HL-60 (cell line): ENCODE data around the gene RIPK4.

ENCODE experiments used
- DNase-seq, 2 experiments: peaks; one replicate each; pipeline ENCODE4 v3.0.0-alpha.2; 2010 to 2020; ENCODE audit warnings: low read depth in 1 of 2, low spot score in 1 of 2
- H3K27ac ChIP-seq: fragments of 250-450 bp; sonication (Bioruptor Pico); replicated peaks from 2 replicates; pipeline ENCODE4 v1.5.1; 2020; ENCODE audit warnings: mild to moderate bottlenecking, moderate library complexity
- H3K27me3 ChIP-seq: fragments of 250-450 bp; sonication (Bioruptor Pico); 2 replicates; pipeline ENCODE4 v1.5.1; 2021; ENCODE audit warnings: mild to moderate bottlenecking, moderate library complexity; ENCODE audit not compliant: insufficient read depth, poor library complexity, severe bottlenecking
- H3K4me3 ChIP-seq: replicated peaks from 2 replicates; pipeline ENCODE4 v1.5.1; 2011; ENCODE audit warnings: mild to moderate bottlenecking, control low read depth, low read length; ENCODE audit not compliant: insufficient read depth
- GABPA ChIP-seq: IDR thresholded peaks from 2 replicates; pipeline ENCODE4 v1.6.1; 2012; ENCODE audit warnings: low read depth
- POLR2AphosphoS5 ChIP-seq: IDR thresholded peaks from 2 replicates; pipeline ENCODE4 v1.6.1; 2012; ENCODE audit warnings: low read depth
- SPI1 ChIP-seq: IDR thresholded peaks from 2 replicates; pipeline ENCODE4 v1.6.1; 2012; ENCODE audit warnings: low read depth, mild to moderate bottlenecking, borderline replicate concordance
- TF ChIP-seq, protein P1 (sequence below): IDR thresholded peaks from one replicate; pipeline ENCODE4 v1.5.1; 2011; ENCODE audit warnings: low read length, control low read depth, inconsistent platforms; ENCODE audit not compliant: insufficient read depth
- TF ChIP-seq, protein P2 (sequence below): IDR thresholded peaks from 2 replicates; pipeline ENCODE4 v1.6.1; 2012; ENCODE audit warnings: low read depth; ENCODE audit not compliant: insufficient replicate concordance

The RIPK4 gene

DNA sequence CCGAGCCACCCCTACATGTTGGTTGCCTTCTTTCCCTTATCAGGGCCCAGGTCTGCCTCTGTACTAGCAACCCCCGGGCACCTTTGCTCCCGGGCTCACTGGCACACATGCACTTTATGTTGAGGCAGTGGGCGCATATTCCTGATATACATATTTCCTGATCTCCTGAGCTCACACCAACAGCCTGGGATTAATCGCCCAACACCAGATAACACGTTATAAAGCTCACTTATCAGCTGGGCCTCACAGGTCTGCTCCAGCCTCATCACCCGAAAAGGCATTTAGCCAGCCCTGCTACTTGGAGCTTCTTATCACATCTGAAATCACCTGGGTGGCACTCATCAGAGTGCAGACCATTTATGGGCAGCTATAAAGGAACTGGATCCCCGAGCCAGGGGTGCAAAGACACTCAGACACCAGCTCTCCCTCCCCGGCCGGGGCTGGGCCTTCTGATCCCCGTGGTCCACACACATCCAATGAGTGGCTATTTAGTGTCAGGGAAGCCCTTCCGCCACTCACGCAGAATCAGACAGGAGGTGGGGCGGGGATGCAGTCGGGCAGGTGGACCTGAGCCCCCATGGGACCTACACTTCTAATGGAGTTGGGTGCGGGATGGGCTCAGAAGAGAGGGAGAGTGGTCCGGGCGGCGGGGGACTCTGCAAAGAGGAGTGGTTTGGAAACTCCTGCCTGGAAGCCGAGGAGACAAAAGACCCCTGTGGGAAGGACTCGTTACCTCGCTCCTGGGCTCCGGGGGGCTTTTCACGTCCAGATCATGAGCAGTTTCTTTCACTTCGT, 21.6 kb downstream of the RIPK4 start:
- TF ChIP-seq, protein P1, sequence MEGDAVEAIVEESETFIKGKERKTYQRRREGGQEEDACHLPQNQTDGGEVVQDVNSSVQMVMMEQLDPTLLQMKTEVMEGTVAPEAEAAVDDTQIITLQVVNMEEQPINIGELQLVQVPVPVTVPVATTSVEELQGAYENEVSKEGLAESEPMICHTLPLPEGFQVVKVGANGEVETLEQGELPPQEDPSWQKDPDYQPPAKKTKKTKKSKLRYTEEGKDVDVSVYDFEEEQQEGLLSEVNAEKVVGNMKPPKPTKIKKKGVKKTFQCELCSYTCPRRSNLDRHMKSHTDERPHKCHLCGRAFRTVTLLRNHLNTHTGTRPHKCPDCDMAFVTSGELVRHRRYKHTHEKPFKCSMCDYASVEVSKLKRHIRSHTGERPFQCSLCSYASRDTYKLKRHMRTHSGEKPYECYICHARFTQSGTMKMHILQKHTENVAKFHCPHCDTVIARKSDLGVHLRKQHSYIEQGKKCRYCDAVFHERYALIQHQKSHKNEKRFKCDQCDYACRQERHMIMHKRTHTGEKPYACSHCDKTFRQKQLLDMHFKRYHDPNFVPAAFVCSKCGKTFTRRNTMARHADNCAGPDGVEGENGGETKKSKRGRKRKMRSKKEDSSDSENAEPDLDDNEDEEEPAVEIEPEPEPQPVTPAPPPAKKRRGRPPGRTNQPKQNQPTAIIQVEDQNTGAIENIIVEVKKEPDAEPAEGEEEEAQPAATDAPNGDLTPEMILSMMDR = no peak
- no peak for TF ChIP-seq SPI1
- TF ChIP-seq, protein P2, sequence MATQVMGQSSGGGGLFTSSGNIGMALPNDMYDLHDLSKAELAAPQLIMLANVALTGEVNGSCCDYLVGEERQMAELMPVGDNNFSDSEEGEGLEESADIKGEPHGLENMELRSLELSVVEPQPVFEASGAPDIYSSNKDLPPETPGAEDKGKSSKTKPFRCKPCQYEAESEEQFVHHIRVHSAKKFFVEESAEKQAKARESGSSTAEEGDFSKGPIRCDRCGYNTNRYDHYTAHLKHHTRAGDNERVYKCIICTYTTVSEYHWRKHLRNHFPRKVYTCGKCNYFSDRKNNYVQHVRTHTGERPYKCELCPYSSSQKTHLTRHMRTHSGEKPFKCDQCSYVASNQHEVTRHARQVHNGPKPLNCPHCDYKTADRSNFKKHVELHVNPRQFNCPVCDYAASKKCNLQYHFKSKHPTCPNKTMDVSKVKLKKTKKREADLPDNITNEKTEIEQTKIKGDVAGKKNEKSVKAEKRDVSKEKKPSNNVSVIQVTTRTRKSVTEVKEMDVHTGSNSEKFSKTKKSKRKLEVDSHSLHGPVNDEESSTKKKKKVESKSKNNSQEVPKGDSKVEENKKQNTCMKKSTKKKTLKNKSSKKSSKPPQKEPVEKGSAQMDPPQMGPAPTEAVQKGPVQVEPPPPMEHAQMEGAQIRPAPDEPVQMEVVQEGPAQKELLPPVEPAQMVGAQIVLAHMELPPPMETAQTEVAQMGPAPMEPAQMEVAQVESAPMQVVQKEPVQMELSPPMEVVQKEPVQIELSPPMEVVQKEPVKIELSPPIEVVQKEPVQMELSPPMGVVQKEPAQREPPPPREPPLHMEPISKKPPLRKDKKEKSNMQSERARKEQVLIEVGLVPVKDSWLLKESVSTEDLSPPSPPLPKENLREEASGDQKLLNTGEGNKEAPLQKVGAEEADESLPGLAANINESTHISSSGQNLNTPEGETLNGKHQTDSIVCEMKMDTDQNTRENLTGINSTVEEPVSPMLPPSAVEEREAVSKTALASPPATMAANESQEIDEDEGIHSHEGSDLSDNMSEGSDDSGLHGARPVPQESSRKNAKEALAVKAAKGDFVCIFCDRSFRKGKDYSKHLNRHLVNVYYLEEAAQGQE = no peak
- TF ChIP-seq GABPA = no peak
- TF ChIP-seq POLR2AphosphoS5 = no peak
- H3K27me3 ChIP-seq = peaks cover 2% of the 10 kb centered on the region
- no peak for DNase-seq
- H3K27ac ChIP-seq = no peak overlapping the region
- no peak overlapping the region for H3K4me3 ChIP-seq

DNA sequence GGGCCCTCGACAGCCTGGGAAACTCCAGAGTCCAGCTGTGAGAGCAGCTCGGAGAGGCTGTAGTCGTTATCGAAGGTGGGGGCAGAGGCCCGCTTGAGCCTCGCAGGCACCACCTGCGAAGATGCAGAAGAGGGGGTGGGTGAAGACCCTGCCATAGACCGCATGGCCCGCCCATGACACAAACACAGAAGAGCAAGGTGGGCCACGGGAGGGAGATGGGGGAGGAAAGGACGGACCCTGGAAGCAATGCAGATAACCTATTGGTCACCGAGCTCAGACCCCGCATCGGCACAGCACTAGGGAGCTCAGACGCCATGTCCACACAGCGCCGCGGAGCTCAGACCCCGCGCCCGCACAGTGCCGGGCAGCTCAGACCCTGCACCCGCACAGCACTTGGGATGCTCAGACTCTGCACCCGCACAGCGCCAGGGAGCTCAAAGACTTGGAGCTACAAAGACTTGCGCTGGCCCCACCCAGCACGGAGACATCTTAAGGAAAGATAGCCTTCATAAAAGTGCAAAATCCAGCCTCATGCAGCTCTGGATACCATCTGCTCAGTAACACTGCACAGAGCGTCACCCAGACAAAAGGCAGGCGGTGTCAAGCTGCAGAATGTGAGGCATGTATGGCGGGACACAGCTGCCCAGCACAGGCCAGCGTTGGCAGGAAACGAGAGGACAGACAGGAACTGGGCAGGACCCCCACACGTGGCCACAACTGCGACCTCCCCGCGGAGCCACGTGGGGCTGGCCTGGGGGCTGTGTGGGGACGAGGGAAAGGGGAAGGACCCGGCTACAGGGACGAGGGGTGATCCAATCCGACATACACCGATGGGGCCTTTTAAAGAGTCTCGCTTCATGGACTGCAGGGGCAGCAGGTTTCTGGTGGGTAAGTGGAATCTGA, 22.6 kb downstream of the RIPK4 start:
- no peak for DNase-seq
- Histone ChIP-seq H3K27me3 (no peaks in the 10 kb centered on the region), H3K4me3 (no peak overlapping the region), H3K27ac (no peak overlapping the region)
- TF ChIP-seq GABPA (no peak), SPI1 (no peak)
- TF ChIP-seq, protein P2 = no peak
- TF ChIP-seq, protein P1 = no peak

DNA sequence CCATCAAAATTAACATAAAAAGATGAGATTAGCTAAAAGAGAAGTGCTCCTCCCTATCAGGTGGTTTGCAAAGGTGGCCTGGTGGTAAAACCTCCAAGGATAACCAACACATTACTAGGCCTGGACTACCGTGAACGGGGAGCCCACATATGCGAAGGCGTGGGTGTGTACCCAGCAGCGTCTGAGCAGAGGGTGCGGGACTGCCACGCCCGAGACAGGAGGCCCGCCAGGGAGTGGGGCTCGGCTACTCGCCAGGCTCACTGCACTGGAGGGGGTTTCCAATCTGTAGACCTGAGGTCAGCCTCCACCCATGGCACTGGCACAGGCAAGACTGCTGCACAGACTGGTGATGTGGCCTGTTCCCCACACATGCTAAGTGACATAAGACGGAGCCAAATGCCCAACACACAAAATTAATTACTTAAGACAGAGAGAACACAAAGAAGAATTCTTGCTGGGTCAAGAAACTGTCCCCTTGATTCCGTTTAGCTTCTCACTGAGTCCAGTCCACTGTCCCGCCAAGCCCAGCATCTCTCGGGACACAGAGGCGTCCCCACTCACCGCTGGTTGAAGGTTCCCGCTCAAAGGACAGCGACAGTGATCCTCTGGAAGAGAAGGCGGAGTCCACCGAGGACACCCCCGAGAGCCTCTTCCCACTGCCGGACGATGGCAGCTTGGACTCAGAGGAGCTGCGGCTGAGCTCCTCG, 23.4 kb downstream of the RIPK4 start:
- no peak for TF ChIP-seq POLR2AphosphoS5
- TF ChIP-seq, protein P1 = no peak
- no peak for TF ChIP-seq SPI1
- TF ChIP-seq, protein P2 = no peak
- no peak for TF ChIP-seq GABPA
- Histone ChIP-seq H3K4me3 (no peak overlapping the region), H3K27ac (no peak overlapping the region), H3K27me3 (no peaks in the 10 kb centered on the region)
- DNase-seq = no peak
